H4 (cell line): ENCODE results near the gene OR2V2. TPM values are rescaled to one million over a fixed set of nuclear protein-coding genes. Genes with fewer than 3 reads are reported as not detected.
A peak's percentile ranks its signal among the peaks of the same experiment; 100 is the strongest.

Source experiments
- DNase-seq: peaks from one replicate; pipeline ENCODE4 v3.0.0-alpha.2; 2015; ENCODE audit warnings: low spot score
- total RNA-seq: library from RNA; depleted of rRNA; stranded (reverse); fragments of >200 nt; shearing (Covaris generic); gene quantifications from 2 replicates; pipeline ENCODE4 v1.2.3, GENCODE V29; 2014; rRNA removed

OR2V2 gene
- total RNA-seq, 1 experiment from 2014 or later: not detected

DNA sequence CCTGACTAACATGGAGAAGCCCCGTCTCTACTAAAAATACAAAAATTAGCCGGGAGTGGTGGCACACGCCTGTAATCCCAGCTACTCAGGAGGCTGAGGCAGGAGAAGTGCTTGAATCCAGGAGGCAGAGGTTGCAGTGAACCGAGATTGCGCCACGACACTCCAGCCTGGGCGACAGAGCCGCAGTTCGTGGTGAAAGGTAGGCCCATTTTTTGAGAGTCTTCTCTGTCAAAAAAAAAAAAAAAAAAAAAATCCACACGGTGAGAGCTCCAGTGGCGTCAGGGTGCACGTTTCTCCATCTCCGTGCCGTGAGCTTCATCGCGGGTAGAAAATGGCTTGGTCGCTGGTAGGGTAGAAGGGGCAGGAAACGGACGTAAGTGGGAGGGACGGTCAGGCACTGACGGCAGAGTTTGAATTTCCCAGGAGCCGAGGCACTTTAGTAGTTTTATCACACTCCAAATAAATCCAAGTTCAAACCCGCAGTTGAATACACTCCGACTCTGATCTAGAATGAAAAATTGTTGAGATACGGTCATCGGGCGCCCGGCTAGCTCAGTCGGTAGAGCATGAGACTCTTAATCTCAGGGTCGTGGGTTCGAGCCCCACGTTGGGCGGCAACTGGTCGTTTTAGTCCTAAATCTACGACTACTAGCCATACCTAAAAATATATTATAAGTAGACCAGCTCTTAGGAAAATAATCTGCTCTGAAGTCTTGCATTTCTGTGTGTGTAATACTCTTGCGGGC, 60.0 kb downstream of the OR2V2 start:
- DNase-seq: peak; percentile 95

DNA sequence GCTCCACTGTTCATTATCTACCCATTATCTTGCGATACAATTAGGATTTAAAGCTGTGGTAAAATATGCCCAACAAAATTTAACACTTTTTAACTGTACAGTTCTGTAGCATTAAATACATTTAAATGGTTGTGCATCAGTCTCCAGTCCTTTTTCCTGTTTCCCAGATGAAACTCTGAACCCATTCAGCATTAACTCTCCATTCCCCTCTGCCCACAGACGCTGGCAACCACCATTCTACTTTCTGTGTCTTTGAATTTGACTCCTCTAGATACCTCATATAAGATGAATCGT, 60.5 kb downstream of the OR2V2 start:
- no peak for DNase-seq

Other genes starting within 250 kb of the OR2V2 start
- not detected in 2 replicates for gene BTNL8, start 248.4 kb upstream of the OR2V2 start, total RNA-seq
- not detected in 2 replicates for gene BTNL3, start 158.7 kb upstream of the OR2V2 start, total RNA-seq
- gene BTNL9, start 107.3 kb upstream of the OR2V2 start, total RNA-seq: 0.15 TPM in 1 of 2 replicates, not detected in the other
- gene OR2V1, start 16.4 kb upstream of the OR2V2 start, total RNA-seq: not detected in 2 replicates
- gene TRIM7, start 57.6 kb downstream of the OR2V2 start, total RNA-seq: 0.10 and 0.27 TPM in 2 replicates
- gene TRIM41, start 75.7 kb downstream of the OR2V2 start, total RNA-seq: 10.5 and 12.0 TPM in 2 replicates
- gene RACK1, start 96.3 kb downstream of the OR2V2 start, total RNA-seq: 4,964 and 5,175 TPM in 2 replicates
- gene TRIM52, start 113.6 kb downstream of the OR2V2 start, total RNA-seq: 7.6 and 11.5 TPM in 2 replicates
- gene OR4F3, start 219.7 kb downstream of the OR2V2 start, total RNA-seq: not detected in 2 replicates